ENCODE data around the gene NTSR1.

NTSR1 gene
- 0.39 to 0.77 reads per million in 2 donors for total RNA-seq

DNA sequence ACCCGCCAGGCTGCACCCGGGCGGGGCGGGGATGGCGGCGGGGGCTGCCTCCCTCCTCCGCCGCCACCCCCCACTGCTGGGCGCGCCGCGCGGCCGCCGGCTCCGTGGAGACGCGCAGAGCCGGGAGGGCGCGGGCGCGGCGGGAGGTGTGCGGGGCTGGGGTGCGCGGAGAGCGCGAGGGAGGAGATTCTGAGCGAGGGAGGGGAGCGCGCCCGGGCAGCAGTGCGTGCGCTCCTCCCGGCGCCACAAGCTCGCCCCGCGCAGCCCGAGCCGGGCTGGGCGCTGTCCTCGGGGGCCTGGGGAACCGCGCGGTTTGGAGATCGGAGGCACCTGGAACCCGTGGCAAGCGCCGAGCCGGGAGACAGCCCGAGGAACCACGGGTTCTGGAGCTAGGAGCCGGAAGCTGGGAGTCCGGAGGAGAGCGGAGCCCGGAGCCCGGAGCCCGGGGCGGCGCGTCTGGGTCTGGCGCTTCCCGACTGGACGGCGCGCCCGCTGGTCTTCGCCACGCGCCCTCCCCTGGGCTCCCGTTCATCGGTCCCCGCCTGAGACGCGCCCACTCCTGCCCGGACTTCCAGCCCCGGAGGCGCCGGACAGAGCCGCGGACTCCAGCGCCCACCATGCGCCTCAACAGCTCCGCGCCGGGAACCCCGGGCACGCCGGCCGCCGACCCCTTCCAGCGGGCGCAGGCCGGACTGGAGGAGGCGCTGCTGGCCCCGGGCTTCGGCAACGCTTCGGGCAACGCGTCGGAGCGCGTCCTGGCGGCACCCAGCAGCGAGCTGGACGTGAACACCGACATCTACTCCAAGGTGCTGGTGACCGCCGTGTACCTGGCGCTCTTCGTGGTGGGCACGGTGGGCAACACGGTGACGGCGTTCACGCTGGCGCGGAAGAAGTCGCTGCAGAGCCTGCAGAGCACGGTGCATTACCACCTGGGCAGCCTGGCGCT, at the start of gene NTSR1:
TSS of gene NTSR1 (plus strand) at position 246 of the 946 bp plus-strand sequence. CDS start at position 618, 372 bp downstream.
- no peak for DNase-seq

GRCh38 chr20:62659488-62660239, 49.0 kb upstream of the NTSR1 start:
- no peak for DNase-seq

DNA sequence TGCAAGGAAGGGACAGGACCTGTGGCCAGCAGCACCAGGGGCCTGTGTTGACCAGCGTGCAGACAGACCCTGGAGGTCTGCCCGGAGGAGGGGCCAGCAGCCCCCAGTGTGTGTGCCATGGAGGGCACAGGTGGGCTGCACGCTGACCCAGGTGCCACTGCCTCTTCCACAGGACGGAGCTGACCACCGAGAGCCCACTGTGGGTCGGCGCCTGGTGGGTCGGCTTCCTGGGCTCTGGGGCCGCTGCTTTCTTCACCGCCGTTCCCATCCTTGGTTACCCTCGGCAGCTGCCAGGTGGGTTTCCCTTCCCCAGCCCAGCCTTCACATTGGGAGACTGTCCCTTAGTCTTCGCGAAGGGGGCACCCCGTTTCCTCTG, 48.4 kb upstream of the NTSR1 start:
- DNase-seq, result no peak

DNA sequence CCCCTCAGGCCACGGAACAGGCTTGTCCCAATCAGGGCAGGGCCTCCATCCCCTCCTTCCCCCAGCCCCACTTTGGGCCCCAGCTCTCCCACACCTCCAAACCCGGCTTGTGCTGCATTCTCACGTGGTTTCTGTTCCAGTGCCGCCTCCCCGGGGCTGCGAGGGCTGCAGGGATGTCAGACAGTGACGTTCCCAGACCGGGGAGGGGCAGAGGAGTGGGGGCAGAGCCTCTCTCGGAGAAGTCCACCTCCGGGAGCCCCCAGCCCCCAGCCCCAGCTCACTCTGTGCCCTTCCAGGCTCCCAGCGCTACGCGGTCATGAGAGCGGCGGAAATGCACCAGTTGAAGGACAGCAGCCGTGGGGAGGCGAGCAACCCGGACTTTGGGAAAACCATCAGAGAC, 47.9 kb upstream of the NTSR1 start:
- no peak for DNase-seq

DNA sequence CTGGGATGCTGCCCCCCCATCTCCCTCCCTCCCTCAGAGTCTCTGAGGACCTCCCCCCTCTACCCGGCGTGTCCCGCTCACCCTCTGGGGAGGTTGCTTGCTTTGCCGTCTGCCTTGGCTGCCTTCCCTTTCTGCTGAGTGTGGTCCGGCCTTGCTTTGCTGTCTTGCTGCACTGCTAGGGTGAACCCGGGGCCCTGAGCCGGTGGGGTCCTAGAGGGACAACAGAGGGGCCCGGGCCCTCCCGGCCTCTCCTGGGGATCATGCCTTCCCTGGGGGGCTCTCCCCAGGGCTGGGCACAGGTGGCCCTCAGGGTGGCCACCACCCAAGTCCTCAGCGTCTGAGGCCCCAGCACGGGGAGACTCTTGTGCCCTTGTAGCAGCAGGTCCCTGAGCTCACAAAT, 47.0 kb upstream of the NTSR1 start:
- DNase-seq, result no peak

GRCh38 chr20:62662422-62662821, 46.2 kb upstream of the NTSR1 start:
- DNase-seq, result no peak

GRCh38 chr20:62663145-62664018, 45.3 kb upstream of the NTSR1 start:
- DNase-seq, result no peak

GRCh38 chr20:62664019-62664971, 44.3 kb upstream of the NTSR1 start:
- no peak for DNase-seq

- no peak for DNase-seq
Measured at GRCh38 chr20:62665153-62665754, 43.4 kb upstream of the NTSR1 start.

DNA sequence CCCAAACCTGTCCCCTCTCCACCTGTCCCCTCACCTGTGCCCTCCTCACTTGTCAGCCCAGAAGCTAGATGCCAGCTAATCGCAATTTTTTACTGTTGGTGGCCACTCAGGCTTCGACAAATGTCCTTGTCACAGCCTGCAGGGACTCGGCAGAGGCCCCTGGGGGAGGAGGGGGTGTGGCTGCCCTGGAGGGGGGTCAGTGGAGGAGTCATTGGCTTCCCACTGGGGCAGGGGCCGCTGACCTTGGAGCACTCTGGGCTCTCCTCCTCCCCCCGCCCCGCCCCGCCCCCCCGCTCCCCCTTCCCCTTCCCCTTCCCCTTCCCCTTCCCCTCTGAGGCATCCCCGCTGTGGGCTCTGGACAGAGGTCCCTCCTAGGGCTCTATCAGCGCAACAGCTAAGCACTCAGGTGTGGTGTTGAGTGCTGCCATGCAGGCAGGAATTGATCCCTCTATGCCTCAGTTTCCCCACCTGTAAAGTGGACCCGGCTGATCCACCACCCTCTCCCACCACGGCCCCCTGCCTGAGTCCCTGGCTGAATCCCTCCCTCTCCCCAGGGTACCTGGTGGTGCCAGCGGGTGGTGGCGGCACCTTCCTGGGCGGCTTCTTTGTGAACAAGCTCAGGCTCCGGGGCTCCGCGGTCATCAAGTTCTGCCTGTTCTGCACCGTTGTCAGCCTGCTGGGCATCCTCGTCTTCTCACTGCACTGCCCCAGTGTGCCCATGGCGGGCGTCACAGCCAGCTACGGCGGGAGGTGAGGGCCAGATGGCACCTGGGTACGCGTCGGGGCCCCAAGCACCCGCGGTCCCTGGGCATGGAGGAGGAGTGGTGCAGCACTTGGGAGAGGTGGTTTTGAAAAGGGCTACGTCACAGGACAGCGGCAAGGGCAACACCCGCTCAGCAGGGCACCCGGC, 42.6 kb upstream of the NTSR1 start:
- DNase-seq, result no peak

DNA sequence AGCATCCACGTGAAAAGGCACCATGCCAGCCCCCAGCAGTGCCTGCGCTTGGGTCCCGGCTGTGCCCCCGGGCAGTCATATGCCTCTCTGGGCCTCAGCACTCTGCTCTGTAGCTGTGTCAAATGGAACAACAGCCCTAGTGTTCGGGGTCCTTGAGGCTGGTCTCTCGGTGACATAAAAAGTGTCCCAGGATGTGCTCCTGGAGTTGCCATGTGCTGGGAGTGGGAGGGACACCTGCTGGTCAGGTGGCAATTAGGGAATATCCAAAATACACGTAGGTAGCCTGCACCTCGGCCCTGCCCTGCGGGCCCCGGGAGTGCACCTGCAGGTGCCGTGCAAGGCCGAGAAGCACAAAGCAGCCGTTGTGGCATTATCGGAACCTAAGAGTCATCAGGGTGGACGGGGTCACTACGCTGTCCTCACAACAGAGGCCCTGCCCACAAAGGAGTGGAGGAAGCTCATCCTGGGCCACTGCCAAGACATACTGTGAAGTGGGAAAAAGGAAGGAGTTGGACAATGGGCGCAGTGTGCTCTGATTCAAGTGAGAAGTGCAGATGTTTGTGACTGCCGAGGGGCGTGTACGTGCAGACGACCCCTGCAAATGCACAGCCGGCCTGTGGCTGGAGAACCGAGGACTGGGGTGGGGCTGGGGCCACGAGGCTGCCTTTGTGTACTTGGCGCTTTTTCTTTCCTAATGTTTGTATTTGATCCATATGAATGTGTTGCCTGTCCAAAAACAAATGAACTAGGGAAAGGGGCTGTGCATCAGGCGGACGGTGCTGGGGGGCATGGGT, 41.7 kb upstream of the NTSR1 start:
- no peak for DNase-seq

- DNase-seq, result no peak
Measured at GRCh38 chr20:62667530-62668440, 40.9 kb upstream of the NTSR1 start.

DNA sequence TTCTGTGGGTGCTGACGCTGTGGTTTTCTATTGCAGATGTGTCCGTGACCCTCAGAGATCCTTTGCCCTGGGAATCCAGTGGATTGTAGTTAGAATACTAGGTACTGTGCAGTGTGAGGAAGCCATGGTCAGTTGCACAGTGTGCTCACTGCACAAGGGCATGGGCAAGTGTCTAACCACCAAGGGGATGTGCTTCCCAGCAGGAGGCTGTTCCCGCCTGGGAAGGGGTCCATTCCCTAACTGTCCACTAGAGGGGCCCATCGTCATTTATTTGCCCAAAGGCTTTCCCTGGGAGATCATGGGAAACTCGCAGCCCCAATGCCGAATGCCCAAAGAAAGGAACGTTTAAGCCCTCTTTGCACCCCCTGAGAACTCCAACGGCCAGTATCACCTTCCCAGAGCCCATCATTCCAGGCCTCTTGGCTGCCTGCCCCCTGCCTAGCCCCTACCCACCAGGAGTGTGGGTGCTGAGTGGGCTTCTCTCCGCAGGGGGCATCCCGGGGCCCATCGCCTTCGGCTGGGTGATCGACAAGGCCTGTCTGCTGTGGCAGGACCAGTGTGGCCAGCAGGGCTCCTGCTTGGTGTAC, 40.1 kb upstream of the NTSR1 start:
- DNase-seq, result no peak

GRCh38 chr20:62669249-62669648, 39.4 kb upstream of the NTSR1 start:
- no peak for DNase-seq

GRCh38 chr20:62670156-62670555, 38.5 kb upstream of the NTSR1 start:
- DNase-seq, result no peak

- DNase-seq, result no peak
Measured at GRCh38 chr20:62670998-62671397, 37.6 kb upstream of the NTSR1 start.

GRCh38 chr20:62671765-62672164, 36.9 kb upstream of the NTSR1 start:
- DNase-seq, result no peak

DNA sequence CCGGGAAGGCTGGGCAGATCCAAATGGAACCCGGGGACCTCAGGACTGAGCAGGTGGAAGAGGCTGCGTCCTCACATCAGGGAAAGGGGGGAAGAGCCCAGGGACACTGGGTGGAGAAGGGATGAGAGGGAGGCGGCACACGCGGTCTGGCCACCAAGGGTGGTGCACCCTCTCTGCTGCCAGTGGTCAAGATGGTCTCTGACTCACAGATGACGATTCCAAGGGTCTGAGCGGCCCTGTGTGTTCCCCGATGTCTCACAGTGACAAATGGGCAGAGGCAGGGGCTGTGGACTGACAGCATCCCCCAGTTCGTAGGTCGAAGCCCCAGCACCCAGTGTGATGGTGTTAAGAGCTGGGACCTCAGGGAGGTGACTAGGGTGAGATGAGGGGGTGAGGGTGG, 34.3 kb upstream of the NTSR1 start:
- DNase-seq, result no peak
